ENCODE measurements around the gene SQOR. TPM values are rescaled to one million over a fixed set of nuclear protein-coding genes. Genes with fewer than 3 reads are reported as not detected.

The SQOR gene
- total RNA-seq, 1 donor, result 122 TPM

DNA sequence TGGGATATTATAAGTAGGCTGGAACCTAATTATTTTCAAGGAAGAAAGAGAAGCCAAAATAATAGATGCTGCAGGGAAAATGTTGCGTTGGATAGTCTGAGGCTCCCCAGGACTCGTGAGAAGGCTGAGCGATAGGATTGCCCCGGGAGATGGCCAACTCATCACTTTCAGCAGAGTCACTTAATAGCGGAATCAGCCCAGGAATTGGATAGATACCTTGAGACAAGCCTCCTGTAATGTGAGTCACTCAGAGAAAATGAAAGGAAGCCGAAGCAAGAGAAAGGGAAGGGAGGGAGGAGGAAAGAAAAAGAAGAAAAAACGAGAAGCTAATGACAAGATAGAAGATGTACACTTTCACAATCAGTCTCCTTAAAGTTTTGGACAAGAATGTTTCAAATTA is 94.3 kb downstream of the SQOR start:
- no peak for DNase-seq (ENCODE audit: insufficient read length, low spot score, missing footprints)
- Histone ChIP-seq H3K27me3 (ENCODE audit: insufficient read depth, low read length) (peaks cover 2% of the 10 kb centered on the region), H3K4me1 (ENCODE audit: insufficient read depth, low read length) (no peaks in the 10 kb centered on the region), H4K20me1 (ENCODE audit: insufficient read depth, low read length) (no peaks in the 10 kb centered on the region), H3K36me3 (ENCODE audit: insufficient read depth, low read length) (no peaks in the 10 kb centered on the region), H3K27ac (ENCODE audit: low read depth, low read length) (no peak overlapping the region), H3K4me3 (ENCODE audit: insufficient read depth, low read length) (no peak overlapping the region), H2AFZ (ENCODE audit: low read length) (no peak overlapping the region), H3K4me2 (ENCODE audit: insufficient read depth, low read length) (peak overlapping the region; percentile 18), H3K9me3 (ENCODE audit: low read depth, low read length) (no peaks in the 10 kb centered on the region), H3K79me2 (ENCODE audit: insufficient read depth, low read length) (no peaks in the 10 kb centered on the region)
- TF ChIP-seq, protein P1, sequence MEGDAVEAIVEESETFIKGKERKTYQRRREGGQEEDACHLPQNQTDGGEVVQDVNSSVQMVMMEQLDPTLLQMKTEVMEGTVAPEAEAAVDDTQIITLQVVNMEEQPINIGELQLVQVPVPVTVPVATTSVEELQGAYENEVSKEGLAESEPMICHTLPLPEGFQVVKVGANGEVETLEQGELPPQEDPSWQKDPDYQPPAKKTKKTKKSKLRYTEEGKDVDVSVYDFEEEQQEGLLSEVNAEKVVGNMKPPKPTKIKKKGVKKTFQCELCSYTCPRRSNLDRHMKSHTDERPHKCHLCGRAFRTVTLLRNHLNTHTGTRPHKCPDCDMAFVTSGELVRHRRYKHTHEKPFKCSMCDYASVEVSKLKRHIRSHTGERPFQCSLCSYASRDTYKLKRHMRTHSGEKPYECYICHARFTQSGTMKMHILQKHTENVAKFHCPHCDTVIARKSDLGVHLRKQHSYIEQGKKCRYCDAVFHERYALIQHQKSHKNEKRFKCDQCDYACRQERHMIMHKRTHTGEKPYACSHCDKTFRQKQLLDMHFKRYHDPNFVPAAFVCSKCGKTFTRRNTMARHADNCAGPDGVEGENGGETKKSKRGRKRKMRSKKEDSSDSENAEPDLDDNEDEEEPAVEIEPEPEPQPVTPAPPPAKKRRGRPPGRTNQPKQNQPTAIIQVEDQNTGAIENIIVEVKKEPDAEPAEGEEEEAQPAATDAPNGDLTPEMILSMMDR (IDR thresholded peaks at IDR 0.05; ENCODE audit: extremely low read depth, low read depth, low read length), result no peak

DNA sequence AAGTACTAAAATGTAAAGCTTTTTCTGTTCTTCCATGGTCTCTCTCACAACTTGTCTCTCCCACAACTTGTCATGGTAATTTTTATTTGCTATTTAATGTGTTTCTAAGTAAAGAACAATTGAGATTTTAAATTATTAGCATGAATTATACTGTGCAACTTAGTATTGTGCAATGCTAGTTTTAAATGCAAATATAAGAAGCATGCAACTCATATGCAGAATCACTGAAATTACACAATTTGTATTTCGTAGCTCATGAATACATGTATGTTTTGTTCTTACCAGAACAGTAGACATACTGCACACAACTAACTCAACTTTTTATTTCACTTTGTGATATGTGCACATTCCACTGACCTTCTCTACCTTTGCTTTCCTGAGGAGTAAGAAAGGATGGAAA is 96.5 kb downstream of the SQOR start:
- H3K4me2 ChIP-seq (ENCODE audit: insufficient read depth, low read length), result no peak overlapping the region
- H3K79me2 ChIP-seq (ENCODE audit: insufficient read depth, low read length), result no peaks in the 10 kb centered on the region
- H3K27me3 ChIP-seq (ENCODE audit: insufficient read depth, low read length), result peaks cover 2% of the 10 kb centered on the region
- H3K27ac ChIP-seq (ENCODE audit: low read depth, low read length), result no peak overlapping the region
- no peak for DNase-seq (ENCODE audit: insufficient read length, low spot score, missing footprints)
- no peaks in the 10 kb centered on the region for H3K36me3 ChIP-seq (ENCODE audit: insufficient read depth, low read length)
- TF ChIP-seq, protein P1 (IDR thresholded peaks at IDR 0.05; ENCODE audit: extremely low read depth, low read depth, low read length), result no peak
- no peaks in the 10 kb centered on the region for H3K4me1 ChIP-seq (ENCODE audit: insufficient read depth, low read length)
- no peaks in the 10 kb centered on the region for H4K20me1 ChIP-seq (ENCODE audit: insufficient read depth, low read length)
- H3K4me3 ChIP-seq (ENCODE audit: insufficient read depth, low read length), result no peak overlapping the region
- H3K9me3 ChIP-seq (ENCODE audit: low read depth, low read length), result no peaks in the 10 kb centered on the region
- no peak overlapping the region for H2AFZ ChIP-seq (ENCODE audit: low read length)

DNA sequence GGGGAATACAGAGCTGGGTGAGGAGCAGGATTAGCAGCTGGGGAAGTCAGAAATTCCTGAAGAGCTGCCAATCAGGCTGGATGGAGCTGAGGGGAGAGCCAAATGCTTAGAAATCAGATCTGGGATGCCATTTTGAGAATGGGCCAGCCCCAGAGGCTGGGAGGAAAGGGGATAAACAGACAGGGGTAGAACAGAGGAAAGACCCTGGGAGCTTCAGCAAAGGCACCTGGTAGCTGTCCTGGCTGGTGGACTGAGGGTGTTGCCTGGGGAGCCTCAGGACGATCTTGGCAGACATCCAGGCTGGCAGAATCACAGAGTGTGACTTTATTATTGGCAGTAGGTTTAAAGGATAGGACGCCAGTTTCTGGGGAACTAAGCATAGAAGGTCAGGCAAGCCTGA is 97.8 kb downstream of the SQOR start:
- peaks cover 2% of the 10 kb centered on the region for H3K27me3 ChIP-seq (ENCODE audit: insufficient read depth, low read length)
- H3K27ac ChIP-seq (ENCODE audit: low read depth, low read length), result no peak overlapping the region
- H3K4me2 ChIP-seq (ENCODE audit: insufficient read depth, low read length), result no peak overlapping the region
- no peak overlapping the region for H2AFZ ChIP-seq (ENCODE audit: low read length)
- no peaks in the 10 kb centered on the region for H3K4me1 ChIP-seq (ENCODE audit: insufficient read depth, low read length)
- no peaks in the 10 kb centered on the region for H3K79me2 ChIP-seq (ENCODE audit: insufficient read depth, low read length)
- no peaks in the 10 kb centered on the region for H3K36me3 ChIP-seq (ENCODE audit: insufficient read depth, low read length)
- DNase-seq (ENCODE audit: insufficient read length, low spot score, missing footprints), result no peak
- no peaks in the 10 kb centered on the region for H3K9me3 ChIP-seq (ENCODE audit: low read depth, low read length)
- no peaks in the 10 kb centered on the region for H4K20me1 ChIP-seq (ENCODE audit: insufficient read depth, low read length)
- H3K4me3 ChIP-seq (ENCODE audit: insufficient read depth, low read length), result no peak overlapping the region
- TF ChIP-seq, protein P1 (IDR thresholded peaks at IDR 0.05; ENCODE audit: extremely low read depth, low read depth, low read length), result no peak

DNA sequence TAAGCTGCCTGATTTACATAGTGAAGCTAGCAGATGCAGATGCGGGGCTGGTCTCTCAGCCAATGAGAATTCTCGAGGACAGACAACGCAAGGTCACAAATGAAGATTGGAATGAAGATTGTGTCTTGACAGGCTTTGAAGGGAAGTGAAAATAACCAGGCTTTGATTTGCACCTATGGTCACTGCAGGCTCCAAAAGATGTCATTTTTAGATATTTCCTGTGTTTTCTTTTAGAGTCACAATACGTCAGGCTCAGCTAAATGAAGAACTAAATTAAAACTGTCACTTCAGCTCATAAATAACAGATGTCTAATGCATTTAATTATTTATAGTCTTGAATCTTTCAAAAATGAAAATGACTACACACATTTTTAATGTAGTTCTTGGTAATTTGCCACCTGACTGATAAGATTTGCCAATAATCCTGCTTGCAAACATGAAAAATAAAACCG is 99.5 kb downstream of the SQOR start:
- H3K79me2 ChIP-seq (ENCODE audit: insufficient read depth, low read length), result no peaks in the 10 kb centered on the region
- no peaks in the 10 kb centered on the region for H3K36me3 ChIP-seq (ENCODE audit: insufficient read depth, low read length)
- no peak overlapping the region for H3K4me3 ChIP-seq (ENCODE audit: insufficient read depth, low read length)
- no peaks in the 10 kb centered on the region for H4K20me1 ChIP-seq (ENCODE audit: insufficient read depth, low read length)
- TF ChIP-seq, protein P1 (IDR thresholded peaks at IDR 0.05; ENCODE audit: extremely low read depth, low read depth, low read length), result no peak
- peaks cover 2% of the 10 kb centered on the region for H3K27me3 ChIP-seq (ENCODE audit: insufficient read depth, low read length)
- H2AFZ ChIP-seq (ENCODE audit: low read length), result no peak overlapping the region
- no peaks in the 10 kb centered on the region for H3K4me1 ChIP-seq (ENCODE audit: insufficient read depth, low read length)
- no peak overlapping the region for H3K4me2 ChIP-seq (ENCODE audit: insufficient read depth, low read length)
- DNase-seq (ENCODE audit: insufficient read length, low spot score, missing footprints), result no peak
- no peak overlapping the region for H3K27ac ChIP-seq (ENCODE audit: low read depth, low read length)
- H3K9me3 ChIP-seq (ENCODE audit: low read depth, low read length), result no peaks in the 10 kb centered on the region

Small RNA genes within 50 kb of the gene (small RNA-seq; reads per million reads assigned to genes)
- not detected for gene RF00019

Other genes with a start within 250 kb of the SQOR start
- gene SLC30A4, start 112.3 kb upstream of the SQOR start, total RNA-seq, result 17.4 and 19.5 TPM in 2 replicates
- 103 and 104 TPM in 2 replicates for gene BLOC1S6, start 47.6 kb upstream of the SQOR start, total RNA-seq

Data from osteoblast (primary cell).